ENCODE results near the gene PDLIM7. TPM values are rescaled to one million over a fixed set of nuclear protein-coding genes. Genes with fewer than 3 reads are reported as not detected.

Gene PDLIM7
- total and polyA plus RNA-seq, 10 of the 15 experiments (the other 5 are each of a cell fraction or from before 2014, with no cell fraction given): 0.82 to 36.6 (median 19.3) TPM

GRCh38 chr5:177438468-177438867 is 58.9 kb downstream of the PDLIM7 start:
- ATAC-seq: no peak

GRCh38 chr5:177437623-177438022 is 59.8 kb downstream of the PDLIM7 start:
- FAIRE-seq: no peak
- no TSS peak for BruUV-seq (replicated peaks)
- Histone ChIP-seq H3K4me1 (ENCODE audit: control insufficient read depth, insufficient read depth, low read length) (peaks cover 2% of the 10 kb centered on the region), H3K4me3 (no peak overlapping the region), H3K79me2 (ENCODE audit: control insufficient read depth, insufficient read depth, low read length) (peaks cover 4% of the 10 kb centered on the region), H4K20me1 (ENCODE audit: control insufficient read depth, insufficient read depth) (no peaks in the 10 kb centered on the region), H3K36me3 (ENCODE audit: control insufficient read depth in 2 of 2, insufficient read depth in 2 of 2, low read length in 1 of 2) (peaks cover 42 to 55% of the 10 kb centered on the region in 2 experiments), H2AFZ (ENCODE audit: control insufficient read depth, low read depth, low read length) (no peak overlapping the region), H3K9ac (ENCODE audit: control insufficient read depth, insufficient read depth, low read length) (no peak overlapping the region), H3K27me3 (replicated peaks in 1 of 2; ENCODE audit: control insufficient read depth in 2 of 2, insufficient read depth in 2 of 2, low read length in 1 of 2) (no peaks in the 10 kb centered on the region), H3K9me3 (replicated peaks; ENCODE audit: control insufficient read depth, insufficient read depth, low read length) (no peaks in the 10 kb centered on the region), H3K4me2 (ENCODE audit: control insufficient read depth, insufficient read depth) (no peak overlapping the region), H3K27ac (ENCODE audit: control insufficient read depth, insufficient read depth) (no peak overlapping the region)
- TF ChIP-seq RB1 (IDR thresholded peaks at IDR 0.05; ENCODE audit: borderline replicate concordance): no peak
- no peak for TF ChIP-seq IRF4 (IDR thresholded peaks at IDR 0.05; ENCODE audit: low read depth, low read length)
- TF ChIP-seq NFYB (IDR thresholded peaks at IDR 0.05; ENCODE audit: insufficient read depth, low read depth, low read length): peak; percentile 62; the same call in 1 of the 2 replicates
- intact Hi-C loops (cut with micrococcal nuclease; ENCODE audit: unreplicated experiment): no loop called here
- no peak for DNase-seq (ENCODE audit: low read depth, low spot score)
- ATAC-seq: no peak
- ChIA-PET SMC1A (ENCODE audit: uncharacterized antibody, unreplicated experiment) (interaction anchor here (0.9 to 2.0 kb wide), 4 partner anchors 9 to 65 kb away, joined by 3 to 6 read pairs (median 4); partner anchors contain the start of gene PRR7), POLR2A (interaction anchor here (1.3 to 2.4 kb wide), 4 partner anchors 8 to 11 kb away, joined by 3 to 7 read pairs (median 6); partner anchors contain the start of gene GRK6), CTCF (interaction anchor here (1.7 kb wide), 1 partner anchor 34 kb away, joined by 8 read pairs; no protein-coding TSS in a partner anchor), RAD21 (ENCODE audit: unreplicated experiment) (interaction anchor here (0.5 kb wide), 1 partner anchor 351 kb away, joined by 3 read pairs; the partner anchor contains the start of gene FGFR4)
- in situ Hi-C loops (cut with MboI): no loop called here
- WGBS (ENCODE audit: insufficient coverage, insufficient replicate concordance, low lambda C conversion rate, missing lambda C conversion rate): 100% methylated on average over 4 of the region's 4 CpGs

More at GRCh38 chr5:177438468-177438867, 58.9 kb downstream of the PDLIM7 start:
- H3K4me2 ChIP-seq (ENCODE audit: control insufficient read depth, insufficient read depth): no peak overlapping the region
- no peak overlapping the region for H3K4me3 ChIP-seq
- H3K4me1 ChIP-seq (ENCODE audit: control insufficient read depth, insufficient read depth, low read length): no peaks in the 10 kb centered on the region
- TF ChIP-seq POLR2A (IDR thresholded peaks at IDR 0.05; ENCODE audit: low read depth, low read length): peak; percentile 70
- TF ChIP-seq POLR2AphosphoS5 (IDR thresholded peaks at IDR 0.05; ENCODE audit: low read length): peak; percentile 54; the same call in 1 of the 2 replicates
- TF ChIP-seq, protein P1, sequence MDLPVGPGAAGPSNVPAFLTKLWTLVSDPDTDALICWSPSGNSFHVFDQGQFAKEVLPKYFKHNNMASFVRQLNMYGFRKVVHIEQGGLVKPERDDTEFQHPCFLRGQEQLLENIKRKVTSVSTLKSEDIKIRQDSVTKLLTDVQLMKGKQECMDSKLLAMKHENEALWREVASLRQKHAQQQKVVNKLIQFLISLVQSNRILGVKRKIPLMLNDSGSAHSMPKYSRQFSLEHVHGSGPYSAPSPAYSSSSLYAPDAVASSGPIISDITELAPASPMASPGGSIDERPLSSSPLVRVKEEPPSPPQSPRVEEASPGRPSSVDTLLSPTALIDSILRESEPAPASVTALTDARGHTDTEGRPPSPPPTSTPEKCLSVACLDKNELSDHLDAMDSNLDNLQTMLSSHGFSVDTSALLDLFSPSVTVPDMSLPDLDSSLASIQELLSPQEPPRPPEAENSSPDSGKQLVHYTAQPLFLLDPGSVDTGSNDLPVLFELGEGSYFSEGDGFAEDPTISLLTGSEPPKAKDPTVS (IDR thresholded peaks at IDR 0.05; ENCODE audit: low read depth, low read length): no peak
- in situ Hi-C loops (cut with MboI): no loop called here
- no peaks in the 10 kb centered on the region for H4K20me1 ChIP-seq (ENCODE audit: control insufficient read depth, insufficient read depth)
- ChIA-PET CTCF (interaction anchor here (1.7 kb wide), 1 partner anchor 34 kb away, joined by 8 read pairs; no protein-coding TSS in a partner anchor), RAD21 (ENCODE audit: unreplicated experiment) (interaction anchor here (0.8 kb wide), 1 partner anchor 14 kb away, joined by 3 read pairs; no protein-coding TSS in a partner anchor), SMC1A (ENCODE audit: uncharacterized antibody, unreplicated experiment) (interaction anchor here (0.9 to 2.0 kb wide), 2 partner anchors 10 to 14 kb away, joined by 3 to 5 read pairs; no protein-coding TSS in a partner anchor), POLR2A (interaction anchor here (0.7 to 2.4 kb wide), 4 partner anchors 10 to 29 kb away, joined by 3 to 7 read pairs (median 3); partner anchors contain the start of genes F12 and GRK6)
- 93% methylated on average over 10 of the region's 10 CpGs for WGBS (ENCODE audit: insufficient coverage, insufficient replicate concordance, low lambda C conversion rate, missing lambda C conversion rate)
- no peaks in the 10 kb centered on the region for H3K27me3 ChIP-seq (replicated peaks in 1 of 2; ENCODE audit: control insufficient read depth in 2 of 2, insufficient read depth in 2 of 2, low read length in 1 of 2)
- DNase-seq (ENCODE audit: low read depth, low spot score) (no peak), FAIRE-seq (no peak)
- no peak overlapping the region for H3K27ac ChIP-seq (ENCODE audit: control insufficient read depth, insufficient read depth)
- no peaks in the 10 kb centered on the region for H3K79me2 ChIP-seq (ENCODE audit: control insufficient read depth, insufficient read depth, low read length)
- H3K9ac ChIP-seq (ENCODE audit: control insufficient read depth, insufficient read depth, low read length): no peak overlapping the region
- H3K36me3 ChIP-seq (ENCODE audit: control insufficient read depth in 2 of 2, insufficient read depth in 2 of 2, low read length in 1 of 2): peaks cover 38 to 46% of the 10 kb centered on the region in 2 experiments
- H3K9me3 ChIP-seq (replicated peaks; ENCODE audit: control insufficient read depth, insufficient read depth, low read length): no peaks in the 10 kb centered on the region
- no peak overlapping the region for H2AFZ ChIP-seq (ENCODE audit: control insufficient read depth, low read depth, low read length)
- no TSS peak for BruUV-seq (replicated peaks)
- intact Hi-C loops (cut with micrococcal nuclease; ENCODE audit: unreplicated experiment): no loop called here

All from GM12878 (cell line).